ENCODE measurements around the gene AFF1. TPM values are rescaled to one million over a fixed set of nuclear protein-coding genes. Genes with fewer than 3 reads are reported as not detected.

AFF1 gene
- total RNA-seq, 4 donors from 2014 or later, result 26.7 to 200 (median 92.5) TPM

DNA sequence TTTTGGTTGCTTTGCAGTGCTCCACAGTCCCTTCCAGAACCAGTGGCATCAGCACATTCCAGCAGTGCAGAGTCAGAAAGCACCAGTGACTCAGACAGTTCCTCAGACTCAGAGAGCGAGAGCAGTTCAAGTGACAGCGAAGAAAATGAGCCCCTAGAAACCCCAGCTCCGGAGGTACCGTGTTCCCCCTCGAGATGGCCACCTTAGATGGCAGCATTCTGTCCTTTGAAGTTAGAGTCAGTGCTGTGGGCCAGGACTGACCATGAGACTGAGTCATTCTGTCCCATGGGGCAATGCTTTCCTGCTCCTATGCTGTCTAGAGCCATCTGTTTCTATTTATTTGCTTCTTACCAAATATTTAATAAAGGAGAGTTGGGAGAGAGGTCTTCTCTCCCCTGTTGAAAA is 173.3 kb downstream of the AFF1 start:
- no peaks in the 10 kb centered on the region for H3K9me3 ChIP-seq
- peak overlapping the region; percentile 72 to 87 for H3K27ac ChIP-seq
- intact Hi-C loops (cut with DNase I; ENCODE audit: low total_unique reads), result loop anchor here (10.0 kb wide), 1 partner anchor 183 kb away; no protein-coding TSS in a partner anchor
- H3K4me1 ChIP-seq, result peaks cover 13 to 14% of the 10 kb centered on the region in 2 donors
- TF ChIP-seq, protein P1, sequence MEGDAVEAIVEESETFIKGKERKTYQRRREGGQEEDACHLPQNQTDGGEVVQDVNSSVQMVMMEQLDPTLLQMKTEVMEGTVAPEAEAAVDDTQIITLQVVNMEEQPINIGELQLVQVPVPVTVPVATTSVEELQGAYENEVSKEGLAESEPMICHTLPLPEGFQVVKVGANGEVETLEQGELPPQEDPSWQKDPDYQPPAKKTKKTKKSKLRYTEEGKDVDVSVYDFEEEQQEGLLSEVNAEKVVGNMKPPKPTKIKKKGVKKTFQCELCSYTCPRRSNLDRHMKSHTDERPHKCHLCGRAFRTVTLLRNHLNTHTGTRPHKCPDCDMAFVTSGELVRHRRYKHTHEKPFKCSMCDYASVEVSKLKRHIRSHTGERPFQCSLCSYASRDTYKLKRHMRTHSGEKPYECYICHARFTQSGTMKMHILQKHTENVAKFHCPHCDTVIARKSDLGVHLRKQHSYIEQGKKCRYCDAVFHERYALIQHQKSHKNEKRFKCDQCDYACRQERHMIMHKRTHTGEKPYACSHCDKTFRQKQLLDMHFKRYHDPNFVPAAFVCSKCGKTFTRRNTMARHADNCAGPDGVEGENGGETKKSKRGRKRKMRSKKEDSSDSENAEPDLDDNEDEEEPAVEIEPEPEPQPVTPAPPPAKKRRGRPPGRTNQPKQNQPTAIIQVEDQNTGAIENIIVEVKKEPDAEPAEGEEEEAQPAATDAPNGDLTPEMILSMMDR (IDR thresholded peaks at IDR 0.05), result no peak
- no peak for TF ChIP-seq POLR2A (IDR thresholded peaks at IDR 0.05)
- no peak overlapping the region for H3K4me3 ChIP-seq
- H3K36me3 ChIP-seq, result no peaks in the 10 kb centered on the region
- no peaks in the 10 kb centered on the region for H3K27me3 ChIP-seq
- DNase-seq, result peak; percentile 46 to 67

GRCh38 chr4:87109121-87109520 is 174.3 kb downstream of the AFF1 start:
- intact Hi-C loops (cut with DNase I; ENCODE audit: low total_unique reads), result loop anchor here (10.0 kb wide), 1 partner anchor 184 kb away; no protein-coding TSS in a partner anchor
- DNase-seq, result no peak
- no peaks in the 10 kb centered on the region for H3K36me3 ChIP-seq
- no peaks in the 10 kb centered on the region for H3K27me3 ChIP-seq
- no peaks in the 10 kb centered on the region for H3K9me3 ChIP-seq
- H3K4me1 ChIP-seq, result peaks cover 10 to 13% of the 10 kb centered on the region in 2 donors
- no peak for TF ChIP-seq POLR2A (IDR thresholded peaks at IDR 0.05)
- TF ChIP-seq, protein P1 (IDR thresholded peaks at IDR 0.05), result no peak
- no peak overlapping the region for H3K4me3 ChIP-seq
- peak overlapping the region; percentile 72 to 87 for H3K27ac ChIP-seq

- Histone ChIP-seq H3K36me3 (no peaks in the 10 kb centered on the region), H3K27ac (peak overlapping the region in 1 of 2 donors; percentile 87), H3K27me3 (no peaks in the 10 kb centered on the region), H3K4me1 (peaks cover 7 to 13% of the 10 kb centered on the region in 2 donors), H3K9me3 (no peaks in the 10 kb centered on the region), H3K4me3 (no peak overlapping the region)
- no peak for DNase-seq
- intact Hi-C loops (cut with DNase I; ENCODE audit: low total_unique reads), result loop anchor here (10.0 kb wide), 1 partner anchor 185 kb away; no protein-coding TSS in a partner anchor
- no peak for TF ChIP-seq POLR2A (IDR thresholded peaks at IDR 0.05)
- TF ChIP-seq, protein P1 (IDR thresholded peaks at IDR 0.05), result no peak
Observed at GRCh38 chr4:87109945-87110344, 175.1 kb downstream of the AFF1 start.

GRCh38 chr4:87112063-87112462 is 177.3 kb downstream of the AFF1 start:
- intact Hi-C loops (cut with DNase I; ENCODE audit: low total_unique reads), result no loop called here
- DNase-seq, result no peak
- H3K27ac ChIP-seq, result no peak overlapping the region
- peaks cover 7 to 13% of the 10 kb centered on the region in 2 donors for H3K4me1 ChIP-seq
- TF ChIP-seq, protein P1 (IDR thresholded peaks at IDR 0.05), result no peak
- no peak for TF ChIP-seq POLR2A (IDR thresholded peaks at IDR 0.05)
- no peaks in the 10 kb centered on the region for H3K36me3 ChIP-seq
- no peak overlapping the region for H3K4me3 ChIP-seq
- H3K27me3 ChIP-seq, result no peaks in the 10 kb centered on the region
- no peaks in the 10 kb centered on the region for H3K9me3 ChIP-seq

- H3K4me1 ChIP-seq, result peaks cover 0 to 4% of the 10 kb centered on the region in 2 donors
- H3K27me3 ChIP-seq, result no peaks in the 10 kb centered on the region
- no peak for DNase-seq
- H3K36me3 ChIP-seq, result no peaks in the 10 kb centered on the region
- H3K9me3 ChIP-seq, result no peaks in the 10 kb centered on the region
- intact Hi-C loops (cut with DNase I; ENCODE audit: low total_unique reads), result no loop called here
- no peak overlapping the region for H3K4me3 ChIP-seq
- H3K27ac ChIP-seq, result no peak overlapping the region
- TF ChIP-seq, protein P1 (IDR thresholded peaks at IDR 0.05), result no peak
- TF ChIP-seq POLR2A (IDR thresholded peaks at IDR 0.05), result no peak
Observed at GRCh38 chr4:87114245-87115062, 179.6 kb downstream of the AFF1 start.

Measured in uterus (tissue), 4 donors.